GM21529 (cell line): Measurements from ENCODE around the gene SYNPO2L.
"Not testable (repeated sequence)": the region's sequence is repeated elsewhere in the genome, so short reads cannot be mapped to it uniquely, and the experiment has no call there.

Experiments used
- ATAC-seq: cut with Tn5 transposase; IDR thresholded peaks from one replicate; pipeline ENCODE4 v1.9.1; 2021; ENCODE audit not compliant: unreplicated experiment

The SYNPO2L gene

DNA sequence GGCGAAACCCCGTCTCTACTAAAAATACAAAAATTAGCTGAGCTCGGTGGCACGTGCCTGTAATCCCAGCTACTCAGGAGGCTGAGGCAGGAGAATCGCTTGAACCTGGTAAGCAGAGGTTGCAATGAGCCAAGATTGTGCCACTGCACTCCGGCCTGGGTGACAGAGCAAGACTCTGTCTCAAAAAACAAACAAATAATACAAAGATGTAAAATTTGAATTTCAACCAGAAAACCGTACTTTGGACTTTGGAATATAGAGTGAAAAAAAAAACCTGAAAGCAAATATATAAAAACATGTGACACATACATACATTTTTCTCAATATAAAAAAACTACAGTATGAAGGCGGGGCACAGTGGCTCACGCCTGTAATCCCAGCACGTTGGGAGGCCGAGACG lies 34.9 kb downstream of the SYNPO2L start:
- not testable (repeated sequence) for ATAC-seq

DNA sequence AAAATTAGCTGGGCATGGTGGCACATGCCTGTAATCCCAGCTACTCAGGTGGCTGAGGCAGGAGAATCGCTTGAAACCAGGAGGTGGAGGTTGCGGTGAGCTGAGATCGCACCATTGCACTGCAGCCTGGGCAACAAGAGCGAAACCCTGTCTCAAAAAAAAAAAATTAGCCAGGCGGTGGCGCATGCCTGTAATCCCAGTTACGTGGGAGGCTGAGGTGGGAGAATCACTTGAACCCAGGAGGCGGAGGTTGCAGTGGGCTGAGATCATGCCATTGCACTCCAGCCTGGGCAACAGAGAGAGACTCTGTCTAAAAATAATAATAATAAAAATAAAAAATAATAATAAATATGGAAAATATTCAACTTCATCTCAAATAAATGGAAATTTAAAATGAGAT lies 38.7 kb downstream of the SYNPO2L start:
- not testable (repeated sequence) for ATAC-seq

DNA sequence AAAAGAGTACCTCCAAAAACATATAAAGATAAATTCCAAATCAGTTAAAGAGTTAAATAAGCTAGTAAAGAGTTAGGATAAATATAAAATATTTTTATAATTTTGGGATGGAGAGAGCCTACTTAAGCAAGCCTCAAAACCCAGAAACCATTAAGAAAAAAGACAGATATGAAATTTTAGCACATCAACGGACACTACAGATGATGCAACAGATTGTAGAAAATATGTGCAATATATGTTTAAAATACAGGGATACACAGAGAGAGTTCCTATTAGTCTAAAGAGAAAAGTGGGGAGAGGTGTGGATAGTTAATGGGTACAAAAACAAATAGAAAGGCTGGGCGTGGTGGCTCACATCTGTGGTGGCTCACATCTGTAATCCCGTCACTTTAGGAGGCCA lies 41.1 kb downstream of the SYNPO2L start:
- no peak for ATAC-seq

DNA sequence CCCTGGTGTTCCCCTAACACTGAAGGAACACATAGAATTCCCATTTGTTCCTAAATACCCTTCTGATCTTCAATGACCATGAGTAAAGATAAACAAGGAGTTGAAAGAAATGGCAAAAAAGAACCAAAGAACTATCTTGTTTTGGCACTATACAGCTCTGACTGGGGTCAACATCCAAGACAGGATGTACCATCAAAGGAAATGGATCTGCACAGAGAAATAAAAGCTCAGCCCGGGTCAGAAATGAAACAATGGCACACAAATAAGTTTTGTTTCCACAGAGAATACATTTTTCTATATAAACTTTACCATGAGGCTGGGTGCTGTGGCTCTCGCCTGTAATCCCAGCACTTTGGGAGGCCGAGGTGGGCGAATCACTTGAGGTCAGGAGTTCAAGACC lies 46.7 kb downstream of the SYNPO2L start:
- ATAC-seq: no peak

DNA sequence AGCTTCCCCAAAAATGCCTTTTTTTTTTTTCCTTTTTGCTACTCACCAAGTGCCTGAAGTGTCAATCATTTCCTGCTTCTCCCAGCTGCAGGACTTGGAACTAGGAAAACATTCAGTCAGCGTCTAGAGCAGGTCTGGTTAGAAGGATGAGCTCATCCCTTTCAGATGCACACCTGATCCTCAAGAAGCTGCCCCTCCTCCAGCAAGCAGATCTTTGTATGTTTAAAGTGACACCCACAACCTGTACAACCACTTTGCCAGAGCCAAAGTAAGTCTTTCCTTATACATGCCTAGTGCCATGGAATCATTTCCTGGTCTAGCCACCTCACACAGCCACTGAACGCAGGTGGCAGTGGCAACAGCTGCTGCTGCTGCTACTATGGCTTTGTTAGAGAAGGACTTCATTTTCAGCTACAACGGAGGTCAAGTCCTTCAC lies 54.3 kb downstream of the SYNPO2L start:
- no peak for ATAC-seq

DNA sequence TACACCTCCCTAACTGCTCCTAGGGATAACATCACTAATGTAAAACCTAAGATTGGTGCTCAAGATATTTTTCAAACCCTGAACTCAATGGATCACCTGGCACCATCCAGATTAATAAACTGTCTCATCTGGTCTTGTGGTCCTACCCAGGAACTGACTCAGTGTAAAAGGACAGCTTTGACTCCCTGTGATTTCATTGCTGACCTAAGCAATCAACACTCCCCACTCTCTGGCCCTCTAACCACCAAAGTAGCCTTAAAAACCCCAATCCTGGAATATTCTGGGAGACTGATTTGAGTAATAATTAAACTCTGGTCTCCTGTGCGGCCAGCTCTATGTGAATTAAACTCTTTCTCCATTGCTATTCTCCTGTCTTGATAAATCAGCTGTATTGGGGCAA lies 58.5 kb downstream of the SYNPO2L start:
- no peak for ATAC-seq
